Measurements from ENCODE around the gene RPL37A.

Gene RPL37A

GRCh38 chr2:216549926-216550690 is 51.5 kb downstream of the RPL37A start:
- DNase-seq: no peak

GRCh38 chr2:216551234-216552068 is 52.8 kb downstream of the RPL37A start:
- DNase-seq: no peak

DNA sequence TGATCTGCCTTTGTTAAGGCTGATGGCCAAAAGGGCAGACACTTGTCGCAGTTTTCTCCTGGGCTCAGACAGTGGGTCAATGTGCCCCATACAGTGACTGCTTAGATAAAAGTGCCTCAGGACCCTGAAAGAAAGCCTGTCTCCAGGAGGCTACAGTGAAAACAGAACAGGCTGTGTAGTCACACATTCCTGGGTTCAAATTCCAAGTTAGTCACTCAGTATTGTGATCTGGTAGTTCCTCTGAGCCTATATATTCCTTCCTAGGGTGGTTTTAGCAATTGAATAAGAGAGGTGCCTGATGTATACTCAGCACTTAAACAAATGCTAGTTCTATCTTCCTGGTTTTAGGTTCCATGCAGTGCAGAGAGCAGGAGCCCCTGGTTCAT is 54.4 kb downstream of the RPL37A start:
- no peak for DNase-seq
